Skeletal muscle tissue (tissue), 4 donors: ENCODE data around the gene DPP10. TPM values are rescaled to one million over a fixed set of nuclear protein-coding genes. Genes with fewer than 3 reads are reported as not detected.
"Not testable (repeated sequence)": the region's sequence is repeated elsewhere in the genome, so short reads cannot be mapped to it uniquely, and the experiment has no call there.

Experiments used
- H3K27ac ChIP-seq: one replicate; pipeline ENCODE4 v1.7.0; 2013; ENCODE audit warnings: mild to moderate bottlenecking, low read depth, low read length, inconsistent platforms
- H3K27me3 ChIP-seq, 3 donors: one replicate each; pipeline ENCODE4 v1.7.0; 2013; ENCODE audit warnings: low read length in 3 of 3; ENCODE audit not compliant: control insufficient read depth in 3 of 3, insufficient read depth in 3 of 3
- H3K36me3 ChIP-seq, 3 donors: one replicate each; pipeline ENCODE4 v1.7.0; 2013; ENCODE audit warnings: low read length in 3 of 3; ENCODE audit not compliant: control insufficient read depth in 3 of 3, insufficient read depth in 3 of 3
- H3K4me1 ChIP-seq, 3 donors: one replicate each; pipeline ENCODE4 v1.7.0; 2013; ENCODE audit warnings: low read length in 3 of 3, mild to moderate bottlenecking in 3 of 3; ENCODE audit not compliant: control insufficient read depth in 3 of 3, insufficient read depth in 3 of 3
- H3K4me3 ChIP-seq, 3 donors: one replicate each; pipeline ENCODE4 v1.7.0; 2013; ENCODE audit warnings: low read length in 3 of 3
- H3K9ac ChIP-seq, 3 donors: one replicate each; pipeline ENCODE4 v1.7.0; 2013; ENCODE audit warnings: low read length in 3 of 3, mild to moderate bottlenecking in 3 of 3, moderate library complexity in 2 of 3, low read depth in 1 of 3
- H3K9me3 ChIP-seq, 3 donors: one replicate each; pipeline ENCODE4 v1.7.0; 2013; ENCODE audit warnings: low read length in 3 of 3; ENCODE audit not compliant: control insufficient read depth in 3 of 3
- total RNA-seq: library from RNA; depleted of rRNA; stranded (reverse); fragments of >200 nt; gene quantifications from one replicate; pipeline ENCODE4 v1.2.3, GENCODE V29; 2014
- donor health status: Osteomylitis.

DPP10 gene
- total RNA-seq = 1.0 TPM

DNA sequence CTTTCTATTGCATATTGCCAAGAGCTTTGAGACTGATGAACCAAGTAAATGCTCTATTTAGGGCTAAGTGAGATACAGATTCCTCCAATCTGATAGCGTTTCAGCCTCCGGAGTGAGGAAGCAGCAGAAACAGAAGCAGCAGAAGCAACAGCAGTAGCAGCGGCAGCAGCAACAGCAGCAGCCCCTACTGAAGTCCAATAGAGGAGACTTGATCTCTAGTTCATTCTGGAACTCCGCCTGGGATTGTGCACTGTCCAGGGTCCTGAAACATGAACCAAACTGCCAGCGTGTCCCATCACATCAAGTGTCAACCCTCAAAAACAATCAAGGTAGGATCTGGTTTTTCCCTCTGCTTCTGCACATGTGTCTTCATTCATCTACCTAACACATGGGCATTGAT, at the start of gene DPP10:
Gene DPP10 (plus strand): TSS at position 132 of the 400 bp plus-strand sequence.
- H3K27ac ChIP-seq = no peak within 1 kb of the TSS
- no peaks in the 10 kb centered on the region for H3K4me1 ChIP-seq
- H3K36me3 ChIP-seq = no peaks in the 10 kb centered on the region
- no peaks in the 10 kb centered on the region for H3K9me3 ChIP-seq
- H3K4me3 ChIP-seq = no peak within 1 kb of the TSS
- no peaks in the 10 kb centered on the region for H3K27me3 ChIP-seq
- H3K9ac ChIP-seq = no peak within 1 kb of the TSS

DNA sequence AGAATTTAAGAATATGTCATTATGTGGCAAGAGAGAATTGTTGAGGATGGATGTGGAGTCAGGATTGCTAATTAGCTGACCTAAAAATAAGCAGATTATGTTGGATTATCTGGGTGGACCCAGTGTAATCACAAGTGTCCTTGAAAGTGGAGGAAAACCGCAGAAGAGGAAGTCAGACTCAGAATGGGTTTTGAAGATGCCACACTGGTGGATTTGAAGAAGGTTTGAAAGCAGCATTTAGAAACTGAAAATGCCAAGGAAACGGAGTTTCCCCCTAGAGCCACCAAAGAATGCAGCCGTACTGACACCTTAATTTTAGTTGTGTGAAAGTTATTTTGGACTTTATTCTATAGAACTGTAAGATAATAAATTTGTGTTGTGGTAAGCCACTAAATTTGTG, 41.6 kb upstream of the DPP10 start:
- H3K9me3 ChIP-seq = no peaks in the 10 kb centered on the region
- no peaks in the 10 kb centered on the region for H3K27me3 ChIP-seq
- no peak overlapping the region for H3K4me3 ChIP-seq
- no peak overlapping the region for H3K9ac ChIP-seq
- H3K27ac ChIP-seq = no peak overlapping the region
- H3K4me1 ChIP-seq = no peaks in the 10 kb centered on the region
- H3K36me3 ChIP-seq = no peaks in the 10 kb centered on the region

DNA sequence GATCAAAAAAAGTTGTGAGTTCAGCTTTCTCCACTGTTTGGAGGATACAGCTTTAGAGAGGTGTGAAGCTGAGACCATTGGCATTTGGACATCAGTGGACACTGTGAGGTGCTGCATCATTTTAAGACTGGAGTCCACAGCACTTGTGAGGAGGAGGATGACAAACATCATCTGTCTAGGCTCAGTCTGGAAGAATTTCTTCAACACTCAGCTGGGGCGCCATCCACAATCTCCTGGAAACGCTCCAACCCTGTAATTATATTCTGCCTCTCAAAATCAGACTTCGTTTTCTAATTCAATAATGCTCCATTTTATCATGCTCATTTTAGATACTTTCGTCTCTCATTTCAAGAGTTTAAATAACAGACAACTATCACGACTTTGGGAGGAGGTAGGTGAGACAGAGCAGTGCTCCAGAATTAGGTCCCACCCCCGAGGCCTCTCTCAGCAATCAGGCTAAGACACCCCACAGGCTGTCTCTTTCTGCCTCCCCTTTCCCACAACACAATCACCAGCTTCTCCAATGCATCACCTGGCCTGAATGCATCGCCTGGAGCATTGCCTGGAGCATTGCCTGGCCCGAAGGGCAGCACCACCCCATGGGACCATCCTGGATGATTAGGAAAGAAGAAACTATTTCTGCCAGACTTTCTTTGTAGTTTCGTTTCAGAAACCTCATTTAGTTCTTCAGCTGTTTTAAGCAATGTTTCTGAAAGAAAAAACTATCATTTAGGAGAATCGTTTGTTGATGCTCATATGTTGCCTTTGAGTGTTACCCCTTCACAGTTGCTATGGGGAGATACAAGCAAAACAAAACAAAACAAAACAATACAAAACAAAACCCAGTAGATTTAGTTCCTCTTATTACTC, 37.0 kb upstream of the DPP10 start:
- Histone ChIP-seq H3K27ac (no peak overlapping the region), H3K27me3 (no peaks in the 10 kb centered on the region), H3K9ac (no peak overlapping the region), H3K4me3 (no peak overlapping the region), H3K36me3 (no peaks in the 10 kb centered on the region), H3K4me1 (no peaks in the 10 kb centered on the region), H3K9me3 (no peaks in the 10 kb centered on the region)

DNA sequence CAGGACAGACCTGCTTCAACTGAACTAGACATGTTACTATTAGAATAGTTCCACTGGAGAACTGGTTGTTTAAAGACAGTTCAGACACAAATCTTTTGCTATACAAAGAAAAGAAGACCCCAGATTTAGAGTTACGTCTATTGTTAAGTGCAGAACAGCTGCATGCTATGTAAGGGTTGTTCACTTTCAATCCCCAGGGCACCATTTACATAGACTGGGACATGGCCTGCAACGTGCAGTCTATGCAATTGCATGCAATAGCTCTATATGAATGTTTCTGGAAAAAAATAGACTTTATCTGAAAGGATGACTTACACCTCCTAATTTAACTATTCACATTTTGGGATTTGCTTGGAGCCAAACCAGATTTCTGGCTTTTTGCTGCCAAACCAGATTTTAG, 36.1 kb upstream of the DPP10 start:
- H3K36me3 ChIP-seq = no peaks in the 10 kb centered on the region
- H3K4me1 ChIP-seq = no peaks in the 10 kb centered on the region
- no peak overlapping the region for H3K9ac ChIP-seq
- H3K9me3 ChIP-seq = no peaks in the 10 kb centered on the region
- no peaks in the 10 kb centered on the region for H3K27me3 ChIP-seq
- H3K4me3 ChIP-seq = no peak overlapping the region
- no peak overlapping the region for H3K27ac ChIP-seq

DNA sequence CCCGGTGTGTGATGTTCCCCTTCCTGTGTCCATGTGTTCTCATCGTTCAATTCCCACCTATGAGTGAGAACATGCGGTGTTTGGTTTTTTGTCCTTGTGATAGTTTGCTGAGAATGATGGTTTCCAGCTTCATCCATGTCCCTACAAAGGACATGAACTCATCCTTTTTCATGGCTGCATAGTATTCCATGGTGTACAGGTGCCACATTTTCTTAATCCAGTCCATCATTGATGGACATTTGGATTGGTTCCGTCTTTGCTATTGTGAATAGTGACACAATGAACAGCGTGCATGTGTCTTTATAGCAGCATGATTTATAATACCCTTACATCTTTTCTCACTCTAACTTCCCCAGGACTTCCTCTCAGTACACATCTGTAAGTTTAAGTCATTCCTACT, 35.1 kb upstream of the DPP10 start:
- not testable (repeated sequence) for H3K9me3 ChIP-seq, H3K9ac ChIP-seq, H3K27me3 ChIP-seq, H3K4me1 ChIP-seq, H3K36me3 ChIP-seq, H3K4me3 ChIP-seq, H3K27ac ChIP-seq

DNA sequence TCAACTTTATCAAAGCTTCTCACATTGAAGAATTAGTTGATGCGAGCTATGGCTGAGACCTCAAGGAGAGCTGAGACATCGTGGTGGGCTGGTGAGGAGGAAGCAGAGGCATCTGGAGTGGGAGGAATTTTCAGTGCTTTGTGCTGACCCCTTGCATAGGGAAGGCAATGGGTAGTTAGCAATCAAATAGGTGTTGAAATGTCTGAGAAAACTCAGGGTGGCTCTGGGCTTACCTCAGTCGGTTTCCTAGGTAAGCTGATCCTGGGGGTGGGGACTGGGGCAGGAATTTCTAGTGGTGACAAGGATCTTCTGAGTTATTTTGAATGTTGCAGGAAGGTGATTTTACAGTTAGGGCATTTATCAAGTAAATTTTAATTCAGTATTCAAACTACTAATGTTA, 20.7 kb upstream of the DPP10 start:
- no peak overlapping the region for H3K27ac ChIP-seq
- no peaks in the 10 kb centered on the region for H3K9me3 ChIP-seq
- H3K27me3 ChIP-seq = no peaks in the 10 kb centered on the region
- H3K4me1 ChIP-seq = no peaks in the 10 kb centered on the region
- no peaks in the 10 kb centered on the region for H3K36me3 ChIP-seq
- no peak overlapping the region for H3K9ac ChIP-seq
- H3K4me3 ChIP-seq = no peak overlapping the region

DNA sequence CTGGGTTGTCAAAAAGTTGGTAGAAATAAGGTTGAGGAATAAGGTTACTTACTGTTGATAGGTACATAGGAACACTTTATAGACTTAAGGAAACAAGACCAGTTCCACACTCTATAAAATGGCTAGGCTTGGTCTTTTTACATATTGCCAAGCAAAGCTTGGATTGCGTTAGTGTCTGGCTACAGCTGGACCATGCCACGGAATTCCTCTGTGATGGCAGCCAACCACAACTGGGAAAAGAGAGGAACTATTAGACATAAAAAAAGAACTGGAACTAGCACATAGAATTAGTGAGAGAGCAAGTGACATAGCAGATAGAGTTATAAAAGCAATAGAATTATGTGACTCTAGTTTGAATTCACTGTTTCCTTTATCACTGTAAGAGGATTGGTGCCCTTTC, 17.7 kb upstream of the DPP10 start:
- Histone ChIP-seq H3K4me1 (no peaks in the 10 kb centered on the region), H3K27me3 (no peaks in the 10 kb centered on the region), H3K4me3 (no peak overlapping the region), H3K9ac (no peak overlapping the region), H3K36me3 (no peaks in the 10 kb centered on the region), H3K27ac (no peak overlapping the region), H3K9me3 (no peaks in the 10 kb centered on the region)

DNA sequence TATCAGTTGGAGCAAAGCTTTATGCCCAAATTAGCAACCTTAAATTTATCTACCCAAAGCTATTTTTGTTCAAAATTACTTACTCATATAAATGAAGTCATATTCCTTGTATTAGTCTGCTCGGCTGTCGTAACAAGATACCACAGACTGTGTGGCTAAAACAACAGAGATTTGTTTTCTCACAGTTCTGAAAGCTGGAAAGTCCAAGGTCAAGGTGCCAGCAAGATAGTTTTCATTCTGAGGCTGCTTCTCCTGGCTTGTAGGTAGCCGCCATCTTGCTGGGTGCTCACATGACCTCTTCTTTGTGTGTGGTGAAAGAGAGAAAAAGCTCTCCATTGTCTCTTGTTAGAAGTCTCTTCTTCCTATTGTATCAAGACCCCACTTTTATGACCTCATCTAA, 15.7 kb upstream of the DPP10 start:
- Histone ChIP-seq H3K9me3 (no peaks in the 10 kb centered on the region), H3K4me3 (no peak overlapping the region), H3K9ac (no peak overlapping the region)

DNA sequence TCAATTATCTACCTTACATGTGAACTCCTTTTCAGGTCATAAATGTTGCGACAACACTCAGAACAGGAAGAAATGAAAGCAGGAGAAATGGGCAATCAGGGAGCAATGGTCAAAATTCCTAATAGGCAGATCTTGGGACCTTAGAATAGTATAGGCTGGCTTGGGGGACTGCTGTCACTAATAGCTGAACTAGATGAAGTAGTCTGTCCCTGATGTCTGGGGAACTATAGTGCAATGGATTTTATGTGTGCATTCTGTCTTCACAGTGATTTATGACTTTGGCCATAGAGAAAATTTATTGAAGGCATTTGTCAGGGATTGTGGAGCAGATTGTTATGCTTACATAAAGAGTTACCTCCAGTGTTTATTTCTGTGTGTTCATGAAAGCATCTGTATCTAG, 6.1 kb upstream of the DPP10 start:
- Histone ChIP-seq H3K9ac (no peak overlapping the region), H3K4me3 (no peak overlapping the region), H3K27ac (no peak overlapping the region), H3K27me3 (no peaks in the 10 kb centered on the region), H3K4me1 (no peaks in the 10 kb centered on the region), H3K36me3 (no peaks in the 10 kb centered on the region), H3K9me3 (no peaks in the 10 kb centered on the region)

More for the DNA sequence above, 15.7 kb upstream of the DPP10 start:
- Histone ChIP-seq H3K36me3 (no peaks in the 10 kb centered on the region), H3K27ac (no peak overlapping the region), H3K4me1 (no peaks in the 10 kb centered on the region), H3K27me3 (no peaks in the 10 kb centered on the region)

DNA sequence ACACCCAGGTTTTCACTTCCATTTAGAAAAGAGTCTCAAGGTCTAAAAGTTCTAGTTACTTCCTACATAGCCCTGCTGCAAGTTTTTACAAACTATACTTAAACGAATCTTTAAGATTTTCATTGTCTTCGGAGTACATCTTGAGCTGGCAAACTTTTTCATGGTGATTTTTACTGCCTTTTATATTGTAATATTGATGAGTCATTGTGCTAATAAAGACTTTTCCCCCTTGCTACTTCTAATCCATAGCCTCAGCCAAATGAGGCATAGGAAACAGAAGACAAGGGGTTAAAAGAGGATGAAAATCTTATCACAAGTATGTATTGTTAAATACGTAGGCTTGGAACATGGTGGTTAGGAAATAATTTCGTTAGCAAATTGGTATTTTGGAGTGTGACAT, 4.1 kb downstream of the DPP10 start:
- Histone ChIP-seq H3K4me3 (no peak overlapping the region), H3K27ac (no peak overlapping the region), H3K9me3 (no peaks in the 10 kb centered on the region), H3K27me3 (no peaks in the 10 kb centered on the region), H3K9ac (no peak overlapping the region), H3K36me3 (no peaks in the 10 kb centered on the region), H3K4me1 (no peaks in the 10 kb centered on the region)
